Measurements from ENCODE around the gene SLC35F1.
"Not testable (repeated sequence)": the region's sequence is repeated elsewhere in the genome, so short reads cannot be mapped to it uniquely, and the experiment has no call there.

DNA sequence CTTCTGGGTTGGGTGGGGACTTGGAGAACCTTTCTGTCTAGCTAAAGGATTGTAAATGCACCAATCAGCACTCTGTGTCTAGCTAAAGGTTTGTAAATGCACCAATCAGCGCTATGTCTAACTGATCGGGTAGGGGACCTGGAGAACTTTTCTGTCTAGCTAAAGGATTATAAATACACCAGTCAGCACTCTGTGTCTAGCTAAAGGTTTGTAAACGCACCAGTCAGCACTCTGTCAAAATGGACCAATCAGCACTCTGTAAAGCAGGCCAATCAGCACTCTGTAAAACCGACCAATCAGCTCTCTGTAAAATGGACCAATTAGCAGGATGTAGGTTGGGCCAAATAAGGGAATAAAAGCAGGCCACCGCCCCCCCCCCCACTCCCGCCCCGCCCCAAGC lies 58.7 kb downstream of the SLC35F1 start:
- not testable (repeated sequence) for TF ChIP-seq EP300 (conservative IDR thresholded peaks at IDR 0.05; ENCODE audit: poor library complexity, severe bottlenecking); SMC3 (conservative IDR thresholded peaks at IDR 0.05; ENCODE audit: poor library complexity)
- TF ChIP-seq, protein P1, sequence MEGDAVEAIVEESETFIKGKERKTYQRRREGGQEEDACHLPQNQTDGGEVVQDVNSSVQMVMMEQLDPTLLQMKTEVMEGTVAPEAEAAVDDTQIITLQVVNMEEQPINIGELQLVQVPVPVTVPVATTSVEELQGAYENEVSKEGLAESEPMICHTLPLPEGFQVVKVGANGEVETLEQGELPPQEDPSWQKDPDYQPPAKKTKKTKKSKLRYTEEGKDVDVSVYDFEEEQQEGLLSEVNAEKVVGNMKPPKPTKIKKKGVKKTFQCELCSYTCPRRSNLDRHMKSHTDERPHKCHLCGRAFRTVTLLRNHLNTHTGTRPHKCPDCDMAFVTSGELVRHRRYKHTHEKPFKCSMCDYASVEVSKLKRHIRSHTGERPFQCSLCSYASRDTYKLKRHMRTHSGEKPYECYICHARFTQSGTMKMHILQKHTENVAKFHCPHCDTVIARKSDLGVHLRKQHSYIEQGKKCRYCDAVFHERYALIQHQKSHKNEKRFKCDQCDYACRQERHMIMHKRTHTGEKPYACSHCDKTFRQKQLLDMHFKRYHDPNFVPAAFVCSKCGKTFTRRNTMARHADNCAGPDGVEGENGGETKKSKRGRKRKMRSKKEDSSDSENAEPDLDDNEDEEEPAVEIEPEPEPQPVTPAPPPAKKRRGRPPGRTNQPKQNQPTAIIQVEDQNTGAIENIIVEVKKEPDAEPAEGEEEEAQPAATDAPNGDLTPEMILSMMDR (IDR thresholded peaks at IDR 0.05; ENCODE audit: poor library complexity, severe bottlenecking), result not testable (repeated sequence)

Data from neural cell (in vitro differentiated cells).